GM18508 (cell line): ENCODE results near the gene PTGER2.

ENCODE experiments used
- ATAC-seq: cut with Tn5 transposase; IDR thresholded peaks from one replicate; pipeline ENCODE4 v1.9.1; 2021; ENCODE audit warnings: moderate number of reproducible peaks; ENCODE audit not compliant: insufficient read depth, unreplicated experiment

Gene PTGER2

DNA sequence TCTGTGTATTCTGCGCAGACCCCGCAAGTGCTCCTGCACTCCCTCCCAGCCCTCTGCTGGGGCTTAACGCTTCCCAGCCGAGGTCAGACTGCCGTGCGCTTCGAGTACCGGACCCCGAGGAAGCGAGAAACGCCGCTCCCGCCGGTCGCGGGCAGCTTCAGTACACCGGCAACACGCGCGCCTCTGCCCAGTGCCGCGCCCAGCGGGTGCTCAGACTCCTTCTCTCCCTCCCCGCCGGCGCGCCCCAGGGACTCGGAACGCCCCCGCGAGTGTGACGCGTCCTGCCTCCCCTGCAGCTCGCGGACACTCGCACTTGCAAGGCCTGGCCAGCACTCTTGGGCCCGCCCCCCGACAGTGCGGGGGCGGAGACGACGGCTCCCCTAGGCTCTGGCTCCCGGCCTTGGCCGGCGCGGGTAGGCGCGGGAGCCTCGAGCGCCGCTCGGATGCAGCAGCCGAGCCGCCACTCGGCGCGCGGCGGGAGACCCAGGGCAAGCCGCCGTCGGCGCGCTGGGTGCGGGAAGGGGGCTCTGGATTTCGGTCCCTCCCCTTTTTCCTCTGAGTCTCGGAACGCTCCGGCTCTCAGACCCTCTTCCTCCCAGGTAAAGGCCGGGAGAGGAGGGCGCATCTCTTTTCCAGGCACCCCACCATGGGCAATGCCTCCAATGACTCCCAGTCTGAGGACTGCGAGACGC is at the start of gene PTGER2:
TSS of gene PTGER2 (plus strand) at position 410 of the 692 bp plus-strand sequence. CDS start at position 647, 237 bp downstream.
- ATAC-seq, result no peak

DNA sequence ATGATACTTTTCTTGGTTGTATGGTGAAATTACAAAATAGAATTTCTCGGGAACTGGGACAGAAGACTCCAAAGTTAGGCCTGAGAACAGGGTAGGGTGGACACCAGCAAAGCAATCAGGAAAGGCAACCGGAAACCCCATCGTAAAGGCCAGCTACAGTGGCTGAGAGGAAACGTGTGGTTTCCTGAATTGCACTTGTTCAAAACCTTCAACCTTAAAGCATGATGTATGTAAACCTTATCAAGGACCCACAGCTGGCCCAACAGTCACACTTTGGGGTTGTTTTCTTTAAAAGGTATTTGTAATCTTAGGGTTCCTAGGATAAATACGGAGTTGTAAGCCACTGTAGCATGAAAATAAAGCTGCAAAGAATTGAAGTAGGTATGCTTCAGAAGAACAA is 48.9 kb upstream of the PTGER2 start:
- no peak for ATAC-seq

- no peak for ATAC-seq
These were observed 47.9 kb upstream of the PTGER2 start for GRCh38 chr14:52266179-52266578.

DNA sequence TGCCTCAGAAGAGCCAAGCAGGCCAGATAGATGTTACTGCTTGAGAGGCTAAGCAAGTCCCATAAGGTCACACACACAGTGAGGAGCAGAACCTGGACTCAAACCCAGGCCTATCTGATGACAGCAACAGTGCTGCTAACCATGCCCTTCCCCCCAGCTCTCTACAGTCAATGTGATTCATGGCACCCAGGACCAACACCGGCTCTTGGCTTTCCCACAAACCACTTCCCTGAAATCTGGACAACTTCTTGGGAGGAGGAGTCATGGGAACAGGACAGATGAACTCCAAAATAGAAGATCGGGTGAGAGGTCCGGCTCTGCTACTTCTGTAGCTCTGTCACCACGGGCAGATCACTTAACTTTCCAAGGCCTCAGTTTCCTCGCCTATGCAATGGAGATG is 47.3 kb upstream of the PTGER2 start:
- no peak for ATAC-seq

DNA sequence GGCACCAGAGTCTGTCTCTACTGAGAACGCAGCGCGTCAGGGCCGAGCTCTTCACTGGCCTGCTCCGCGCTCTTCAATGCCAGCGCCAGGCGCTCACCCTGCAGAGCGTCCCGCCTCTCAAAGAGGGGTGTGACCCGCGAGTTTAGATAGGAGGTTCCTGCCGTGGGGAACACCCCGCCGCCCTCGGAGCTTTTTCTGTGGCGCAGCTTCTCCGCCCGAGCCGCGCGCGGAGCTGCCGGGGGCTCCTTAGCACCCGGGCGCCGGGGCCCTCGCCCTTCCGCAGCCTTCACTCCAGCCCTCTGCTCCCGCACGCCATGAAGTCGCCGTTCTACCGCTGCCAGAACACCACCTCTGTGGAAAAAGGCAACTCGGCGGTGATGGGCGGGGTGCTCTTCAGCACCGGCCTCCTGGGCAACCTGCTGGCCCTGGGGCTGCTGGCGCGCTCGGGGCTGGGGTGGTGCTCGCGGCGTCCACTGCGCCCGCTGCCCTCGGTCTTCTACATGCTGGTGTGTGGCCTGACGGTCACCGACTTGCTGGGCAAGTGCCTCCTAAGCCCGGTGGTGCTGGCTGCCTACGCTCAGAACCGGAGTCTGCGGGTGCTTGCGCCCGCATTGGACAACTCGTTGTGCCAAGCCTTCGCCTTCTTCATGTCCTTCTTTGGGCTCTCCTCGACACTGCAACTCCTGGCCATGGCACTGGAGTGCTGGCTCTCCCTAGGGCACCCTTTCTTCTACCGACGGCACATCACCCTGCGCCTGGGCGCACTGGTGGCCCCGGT is 46.4 kb upstream of the PTGER2 start, which contains the start of gene PTGDR:
TSS of gene PTGDR (plus strand) at position 198 of the 778 bp plus-strand sequence. CDS start at position 315, 117 bp downstream.
- no peak for ATAC-seq

GRCh38 chr14:52268279-52269061 is 45.6 kb upstream of the PTGER2 start:
- ATAC-seq, result no peak

DNA sequence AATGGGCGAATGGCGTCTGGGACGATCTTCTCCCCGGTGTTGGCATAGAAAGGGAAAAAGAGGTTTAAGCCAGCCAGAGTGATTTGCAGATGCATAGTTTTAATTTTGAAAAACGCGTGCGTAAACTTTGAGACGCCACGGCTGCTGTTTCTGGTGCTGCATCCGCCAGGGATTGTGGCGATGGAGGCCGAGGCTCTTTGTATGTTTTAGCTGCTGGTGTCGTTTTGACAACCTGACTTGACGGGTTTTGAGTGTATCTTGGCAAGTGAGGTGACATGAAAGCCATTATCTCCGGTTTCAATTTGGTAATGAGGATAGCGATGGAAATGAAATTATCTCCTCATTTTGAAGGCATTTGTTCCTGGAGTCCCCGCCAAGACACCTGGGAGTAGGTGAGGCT is 45.0 kb upstream of the PTGER2 start:
- ATAC-seq, result no peak

- ATAC-seq, result no peak
These were observed 44.1 kb upstream of the PTGER2 start for GRCh38 chr14:52269982-52270381.

GRCh38 chr14:52271538-52271937 is 42.6 kb upstream of the PTGER2 start:
- ATAC-seq, result no peak

GRCh38 chr14:52272375-52272774 is 41.7 kb upstream of the PTGER2 start:
- ATAC-seq, result no peak

DNA sequence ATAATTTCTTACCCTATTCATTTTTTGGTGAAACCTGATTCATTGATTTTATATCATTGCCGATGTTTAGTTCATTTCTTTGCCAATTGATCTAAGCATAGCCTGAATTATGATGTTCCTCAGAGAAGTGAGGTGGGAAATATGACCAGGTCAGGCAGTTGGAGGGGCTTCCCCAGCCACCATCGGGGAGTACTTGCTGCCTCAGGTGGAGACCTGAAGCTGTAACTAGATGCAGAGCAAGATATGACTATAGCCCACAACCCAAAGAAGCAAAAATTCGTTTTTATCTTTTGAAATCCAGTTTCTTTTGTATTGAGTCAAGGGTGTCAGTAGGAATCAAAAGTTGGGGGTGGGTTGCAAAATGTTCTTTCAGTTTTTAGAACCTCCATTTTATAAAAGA is 38.7 kb upstream of the PTGER2 start:
- no peak for ATAC-seq

DNA sequence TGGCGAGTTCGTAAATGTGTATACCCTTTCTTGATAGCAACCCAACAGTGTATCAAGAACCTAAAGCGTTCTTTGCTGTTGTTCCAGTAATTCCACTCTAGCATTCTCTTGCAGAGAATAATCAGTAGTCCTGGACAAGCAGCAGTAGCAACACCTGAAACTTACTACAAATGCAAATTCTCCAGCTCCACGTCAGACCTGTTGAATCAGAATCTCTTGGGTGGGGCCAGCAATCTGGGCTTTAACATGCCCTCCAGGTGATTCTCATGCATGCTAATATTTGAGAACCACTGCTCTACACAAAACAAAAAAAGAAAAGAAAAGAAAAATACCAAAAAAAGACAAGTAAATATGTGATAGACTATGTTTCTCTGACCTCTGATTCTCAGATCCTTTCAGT is 36.6 kb upstream of the PTGER2 start:
- no peak for ATAC-seq

- no peak for ATAC-seq
These were observed 34.7 kb upstream of the PTGER2 start for GRCh38 chr14:52279408-52279807.

DNA sequence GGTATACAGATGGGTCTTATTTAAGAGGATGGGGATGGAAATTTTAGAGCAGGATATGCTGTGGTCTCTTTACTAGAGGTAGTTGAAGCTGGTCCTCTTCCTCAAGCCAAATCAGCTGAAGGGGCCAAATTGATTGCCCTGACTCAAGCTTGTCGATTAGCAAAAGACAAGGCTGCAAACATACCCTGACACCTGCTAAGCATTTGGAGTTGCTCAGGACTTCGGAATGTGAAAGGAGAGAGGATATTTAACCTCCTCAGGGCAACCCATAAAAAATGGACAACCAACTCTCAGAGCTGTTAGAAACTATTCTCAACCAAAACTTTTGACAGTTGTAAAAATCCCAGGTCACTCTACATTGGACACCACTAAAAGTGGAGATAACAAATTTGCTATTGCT is 31.0 kb upstream of the PTGER2 start:
- ATAC-seq, result no peak

DNA sequence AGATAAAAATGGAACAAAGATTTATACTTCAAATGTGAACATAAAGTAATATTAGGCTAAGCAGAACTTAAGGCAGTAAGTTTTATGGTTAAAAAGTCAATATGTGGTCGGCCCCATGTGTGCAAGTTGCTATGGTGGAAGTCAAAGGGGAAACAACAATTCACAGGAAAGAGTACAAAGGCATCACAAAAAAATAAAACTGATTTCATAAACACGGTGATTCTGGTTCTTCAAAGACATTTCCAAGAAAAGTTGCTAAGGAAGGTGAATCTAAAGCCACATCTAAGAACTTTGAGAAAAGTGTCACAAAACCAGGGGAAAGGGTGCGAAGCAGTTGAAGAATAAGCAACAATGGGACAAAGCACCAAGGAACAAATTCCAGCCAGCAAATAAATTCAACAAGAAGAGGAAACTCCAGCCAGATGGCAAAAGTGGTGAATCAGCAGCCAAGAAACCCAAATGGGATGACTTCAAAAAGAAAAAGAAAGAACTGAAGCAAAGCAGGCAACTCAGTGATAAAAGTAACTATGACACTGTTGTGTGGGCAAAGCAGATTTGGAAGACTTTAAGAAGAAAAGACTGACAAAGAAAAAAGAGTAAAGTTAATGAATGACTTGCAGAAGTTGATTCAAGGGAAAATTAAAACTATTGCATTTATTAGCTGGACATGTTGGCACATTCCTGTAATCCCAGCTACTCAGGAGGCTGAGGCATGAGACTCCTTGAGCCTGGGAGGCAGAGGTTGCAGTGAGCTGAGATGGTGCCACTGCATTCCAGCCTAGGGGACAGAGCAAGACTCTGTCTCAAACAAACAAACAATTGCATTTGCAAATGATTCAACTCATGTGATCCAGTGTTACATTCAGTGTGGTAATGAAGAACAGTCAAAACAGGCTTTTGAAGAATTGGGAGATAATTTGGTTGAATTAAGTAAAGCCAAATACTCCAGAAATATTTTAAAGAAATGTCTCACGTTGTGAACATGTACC is 27.2 kb upstream of the PTGER2 start:
- ATAC-seq, result no peak

- no peak for ATAC-seq
These were observed 17.7 kb upstream of the PTGER2 start for GRCh38 chr14:52296378-52296777.

DNA sequence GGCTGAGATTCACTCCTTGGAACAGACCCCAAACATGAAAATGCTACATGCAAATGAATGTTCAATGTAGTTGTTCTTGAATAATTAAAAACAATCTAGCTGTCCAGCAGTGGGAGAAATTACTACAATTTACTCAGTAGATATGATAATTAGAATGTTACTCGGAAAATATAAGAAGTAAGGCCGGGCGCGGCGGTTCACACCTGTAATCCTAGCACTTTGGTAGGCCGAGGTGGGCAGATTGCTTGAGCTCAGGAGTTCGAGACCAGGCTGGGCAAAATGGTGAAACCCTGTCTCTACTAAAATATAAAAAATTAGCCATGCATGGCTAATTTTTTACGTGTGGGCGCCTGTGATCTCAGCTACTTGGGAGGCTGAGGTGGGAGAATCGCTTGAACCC is 15.3 kb upstream of the PTGER2 start:
- no peak for ATAC-seq

DNA sequence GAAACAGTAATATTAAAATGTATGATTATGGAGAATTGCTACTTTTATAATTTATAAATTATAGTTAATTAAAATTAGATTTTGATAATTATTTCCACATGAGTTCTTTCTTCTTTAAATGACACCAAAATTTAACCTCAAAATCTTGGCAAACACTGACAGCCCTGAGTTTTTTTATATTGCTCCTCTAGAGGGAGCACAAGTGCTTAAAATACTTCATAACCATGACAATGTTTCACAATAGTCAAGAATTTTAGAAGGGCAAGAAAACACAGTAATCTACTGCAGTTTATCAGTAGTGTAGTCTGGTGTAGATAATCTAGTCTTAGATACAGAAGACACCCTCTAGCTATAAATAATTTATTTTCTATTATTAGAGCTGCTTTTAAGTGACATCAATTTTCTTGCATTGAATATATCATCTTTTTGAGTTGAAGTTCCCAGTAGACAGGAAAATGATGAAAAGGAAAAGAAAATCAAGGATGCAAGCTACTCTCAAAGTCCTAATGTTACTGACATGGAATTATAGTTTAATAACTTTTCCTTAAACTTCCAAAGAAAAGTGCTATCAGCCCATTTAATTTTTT is 14.3 kb upstream of the PTGER2 start:
- ATAC-seq, result no peak

DNA sequence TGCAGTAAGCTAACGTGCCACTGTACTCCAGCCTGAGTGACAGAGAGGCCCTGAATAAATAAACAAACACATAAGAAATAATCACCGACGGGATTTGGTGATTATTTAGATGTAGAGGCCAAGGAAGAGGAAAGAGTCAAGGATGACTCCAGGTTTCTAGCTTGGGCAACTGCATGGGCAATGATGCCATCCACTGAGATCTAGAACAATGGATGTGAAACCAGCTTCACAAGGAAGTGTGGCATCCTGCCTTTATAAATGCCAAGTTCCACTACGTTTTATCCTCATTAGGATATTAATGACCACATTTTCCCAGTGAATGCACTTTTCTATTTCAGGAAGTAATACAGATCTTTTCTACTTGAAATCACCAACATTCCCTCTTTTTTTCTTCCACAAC is 10.9 kb upstream of the PTGER2 start:
- no peak for ATAC-seq
